GM12874 (cell line): ENCODE data around the gene AUNIP.

Experiments
- CTCF ChIP-seq: IDR thresholded peaks from 2 replicates; pipeline ENCODE4 v1.5.1; 2011; ENCODE audit warnings: low read depth, mild to moderate bottlenecking, control low read depth, low read length, moderate library complexity; ENCODE audit not compliant: insufficient read depth

AUNIP gene

DNA sequence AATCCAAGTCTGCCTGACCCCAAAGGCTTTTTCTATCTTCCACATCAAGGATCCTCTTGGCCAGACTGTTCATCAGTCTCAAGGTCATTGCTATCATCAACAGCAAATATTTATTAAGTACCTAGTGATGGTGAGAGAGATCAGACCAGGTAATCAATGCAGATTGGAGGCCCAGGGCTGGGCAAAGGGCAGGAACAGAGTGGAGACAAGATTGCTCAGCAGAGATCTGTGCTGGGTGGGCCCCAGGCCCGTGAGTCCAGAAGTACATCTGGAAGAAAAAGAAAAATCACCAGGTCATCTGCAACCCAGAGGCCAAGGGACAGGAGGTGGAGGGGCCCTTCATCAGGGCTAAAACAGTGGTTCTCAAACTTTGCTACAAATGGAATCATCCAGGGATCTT lies 26.3 kb upstream of the AUNIP start:
- TF ChIP-seq CTCF, result no peak

DNA sequence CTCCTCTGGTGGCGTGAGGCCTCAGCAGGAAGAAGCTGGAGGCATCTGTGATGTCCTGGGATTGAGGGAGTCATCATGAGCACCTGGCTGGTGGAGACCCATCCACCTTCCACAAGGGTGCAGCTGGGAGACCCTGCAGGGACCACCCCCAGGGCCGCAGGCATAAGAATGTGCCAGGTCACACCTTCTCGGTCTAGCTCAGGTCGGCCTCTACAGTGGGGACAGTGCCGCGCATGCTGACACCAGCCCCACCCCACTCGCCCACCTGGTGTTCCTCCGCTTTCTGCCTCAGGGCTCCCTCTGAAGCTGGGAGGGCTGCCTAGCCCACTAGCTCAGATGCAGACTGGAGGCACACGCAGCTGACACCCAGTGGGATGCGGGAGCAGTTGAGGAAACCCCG lies 22.0 kb upstream of the AUNIP start:
- no peak for TF ChIP-seq CTCF

DNA sequence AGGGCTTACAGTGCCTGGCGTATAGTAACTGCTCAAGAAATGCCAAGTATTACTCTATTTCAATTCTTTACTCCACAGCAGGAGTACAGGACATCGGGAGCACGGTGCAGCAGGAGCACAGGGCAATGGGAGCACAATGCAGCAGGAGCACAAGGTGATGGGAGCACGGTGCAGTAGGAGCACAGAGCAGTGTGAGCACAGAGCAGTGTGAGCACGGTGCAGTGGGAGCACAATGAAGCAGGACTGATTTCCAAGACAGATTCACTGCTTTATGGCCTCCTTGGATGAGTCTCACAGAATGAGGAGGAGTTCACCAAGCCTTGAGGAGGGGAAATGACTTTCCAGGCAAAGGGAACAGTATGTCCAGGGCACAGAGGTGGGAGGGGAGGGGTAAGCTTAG lies 21.3 kb upstream of the AUNIP start:
- no peak for TF ChIP-seq CTCF

DNA sequence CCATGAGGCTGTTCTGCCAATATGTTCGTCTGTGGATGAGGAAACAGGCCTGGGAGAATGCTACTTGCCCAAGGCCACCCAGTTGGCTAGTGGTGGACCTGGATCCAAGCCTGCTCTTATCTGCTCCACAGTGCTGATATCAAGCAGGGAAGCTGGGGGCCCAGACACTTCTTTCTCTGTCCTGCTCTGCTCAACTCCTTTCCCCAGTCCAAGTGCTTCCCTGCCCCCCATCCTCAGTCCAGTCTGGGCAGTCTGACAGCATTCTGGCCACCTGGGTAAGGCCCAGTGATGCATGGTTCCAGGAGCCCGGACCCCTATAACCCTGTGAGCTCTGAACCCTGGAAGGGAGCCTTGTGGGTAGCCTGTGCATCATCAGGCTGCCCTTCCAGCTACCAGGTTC lies 20.4 kb upstream of the AUNIP start:
- no peak for TF ChIP-seq CTCF

DNA sequence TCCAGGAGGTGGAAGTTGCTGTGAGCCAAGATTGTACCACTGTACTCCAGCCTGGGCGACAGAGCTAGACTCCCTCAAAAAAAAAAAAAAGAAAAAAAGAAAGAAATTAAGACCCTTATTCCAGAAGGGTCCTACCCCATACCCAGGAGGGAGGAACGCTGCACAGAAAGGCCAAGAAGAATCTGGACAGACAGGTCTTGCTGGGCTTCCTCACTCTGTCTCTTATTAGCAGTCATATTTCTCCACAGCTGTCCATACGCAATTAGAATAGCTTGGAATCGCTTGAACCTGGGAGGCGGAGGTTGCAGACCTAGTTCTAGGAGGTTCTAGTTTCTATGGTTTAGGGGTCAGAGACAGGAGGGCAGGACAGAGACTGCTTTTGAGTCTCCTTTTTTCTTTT lies 19.4 kb upstream of the AUNIP start:
- TF ChIP-seq CTCF, result no peak

GRCh38 chr1:25877155-25877554 lies 17.9 kb upstream of the AUNIP start:
- TF ChIP-seq CTCF, result no peak

- TF ChIP-seq CTCF, result no peak
These were observed 17.4 kb upstream of the AUNIP start for GRCh38 chr1:25876693-25877077.
